ENCODE results near the gene HMGB1.

DNA sequence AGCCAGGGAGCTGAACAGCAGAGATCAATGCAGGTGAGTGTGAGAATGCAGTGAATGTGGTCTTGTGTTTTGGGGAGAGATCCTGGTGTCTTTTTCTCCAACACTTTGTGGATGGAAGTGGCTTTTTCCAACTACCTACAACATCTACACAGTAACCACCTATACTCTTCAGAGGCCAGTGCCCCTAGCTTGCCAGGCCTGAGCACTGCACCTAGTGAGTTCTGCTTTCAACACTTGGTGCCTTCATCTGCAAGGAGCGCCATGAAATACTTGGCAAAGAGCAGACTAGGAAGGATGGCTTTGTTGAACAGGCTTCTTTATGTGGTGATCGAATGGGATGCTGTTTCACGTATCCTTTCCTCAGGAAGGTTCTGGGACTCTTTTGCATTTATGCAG is 21.3 kb upstream of the HMGB1 start:
- TF ChIP-seq, protein P1, sequence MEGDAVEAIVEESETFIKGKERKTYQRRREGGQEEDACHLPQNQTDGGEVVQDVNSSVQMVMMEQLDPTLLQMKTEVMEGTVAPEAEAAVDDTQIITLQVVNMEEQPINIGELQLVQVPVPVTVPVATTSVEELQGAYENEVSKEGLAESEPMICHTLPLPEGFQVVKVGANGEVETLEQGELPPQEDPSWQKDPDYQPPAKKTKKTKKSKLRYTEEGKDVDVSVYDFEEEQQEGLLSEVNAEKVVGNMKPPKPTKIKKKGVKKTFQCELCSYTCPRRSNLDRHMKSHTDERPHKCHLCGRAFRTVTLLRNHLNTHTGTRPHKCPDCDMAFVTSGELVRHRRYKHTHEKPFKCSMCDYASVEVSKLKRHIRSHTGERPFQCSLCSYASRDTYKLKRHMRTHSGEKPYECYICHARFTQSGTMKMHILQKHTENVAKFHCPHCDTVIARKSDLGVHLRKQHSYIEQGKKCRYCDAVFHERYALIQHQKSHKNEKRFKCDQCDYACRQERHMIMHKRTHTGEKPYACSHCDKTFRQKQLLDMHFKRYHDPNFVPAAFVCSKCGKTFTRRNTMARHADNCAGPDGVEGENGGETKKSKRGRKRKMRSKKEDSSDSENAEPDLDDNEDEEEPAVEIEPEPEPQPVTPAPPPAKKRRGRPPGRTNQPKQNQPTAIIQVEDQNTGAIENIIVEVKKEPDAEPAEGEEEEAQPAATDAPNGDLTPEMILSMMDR (IDR thresholded peaks at IDR 0.05), result no peak
- TF ChIP-seq EP300 (IDR thresholded peaks at IDR 0.05) (no peak), POLR2AphosphoS5 (IDR thresholded peaks at IDR 0.05) (no peak)

All from stomach (tissue), 4 donors.